HL-60/S4 (cell line): ENCODE measurements around the gene MRTFA.

Experiments used
- in situ Hi-C: fragments of 300-500 bp; cut with MboI; formaldehyde crosslinking; loops from 2 replicates; pipeline ENCODE4 v1.14.3; 2022; ENCODE audit warnings: low sequenced_read_pairs

The MRTFA gene

GRCh38 chr22:40434106-40434505, 202.4 kb downstream of the MRTFA start:
- in situ Hi-C loops: loop anchor here (10.0 kb wide), 1 partner anchor 211 kb away; no protein-coding TSS in a partner anchor

- in situ Hi-C loops: loop anchor here (10.0 kb wide), 1 partner anchor 211 kb away; no protein-coding TSS in a partner anchor
Measured at GRCh38 chr22:40433416-40434090, 203.0 kb downstream of the MRTFA start.

GRCh38 chr22:40432625-40433024, 203.9 kb downstream of the MRTFA start:
- in situ Hi-C loops: loop anchor here (10.0 kb wide), 1 partner anchor 212 kb away; no protein-coding TSS in a partner anchor

DNA sequence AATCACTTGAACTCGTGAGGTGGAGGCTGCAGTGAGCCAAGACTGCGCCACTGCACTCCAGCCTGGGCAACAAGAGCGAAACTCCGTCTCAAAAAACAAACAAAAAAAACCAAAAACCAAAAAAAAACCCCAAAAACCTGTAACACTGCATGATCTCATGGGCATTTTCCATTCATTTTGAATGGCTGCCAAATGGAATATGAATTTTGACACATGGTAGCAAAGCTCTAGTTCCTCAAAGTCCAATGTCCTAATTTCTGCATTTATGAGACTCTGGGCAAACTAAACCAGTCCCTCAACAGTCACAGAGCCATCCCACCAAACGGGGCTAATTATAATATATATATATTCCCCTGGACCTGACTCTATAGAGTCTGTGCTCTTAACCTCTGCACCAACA, 204.4 kb downstream of the MRTFA start:
- in situ Hi-C loops: loop anchor here (10.0 kb wide), 1 partner anchor 213 kb away; no protein-coding TSS in a partner anchor

DNA sequence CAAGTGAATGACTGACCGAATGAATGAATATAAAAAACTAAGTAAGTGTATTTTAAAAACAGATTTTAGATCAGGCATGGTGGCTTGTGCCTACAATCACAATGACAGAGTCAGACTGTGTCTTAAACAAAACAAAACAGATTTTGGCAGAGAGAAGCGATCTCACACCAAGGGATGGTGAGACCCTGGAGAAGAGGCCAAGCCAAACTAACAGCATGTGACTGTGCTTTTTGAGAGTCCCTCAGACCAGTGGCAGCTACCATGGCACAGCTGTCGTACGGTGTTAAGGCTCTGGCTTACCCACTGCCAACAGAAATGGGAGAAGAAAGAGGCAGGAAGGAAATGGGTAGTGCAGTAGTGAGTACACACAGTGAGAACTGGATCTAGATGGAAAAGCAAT, 205.5 kb downstream of the MRTFA start:
- in situ Hi-C loops: loop anchor here (10.0 kb wide), 1 partner anchor 214 kb away; no protein-coding TSS in a partner anchor

DNA sequence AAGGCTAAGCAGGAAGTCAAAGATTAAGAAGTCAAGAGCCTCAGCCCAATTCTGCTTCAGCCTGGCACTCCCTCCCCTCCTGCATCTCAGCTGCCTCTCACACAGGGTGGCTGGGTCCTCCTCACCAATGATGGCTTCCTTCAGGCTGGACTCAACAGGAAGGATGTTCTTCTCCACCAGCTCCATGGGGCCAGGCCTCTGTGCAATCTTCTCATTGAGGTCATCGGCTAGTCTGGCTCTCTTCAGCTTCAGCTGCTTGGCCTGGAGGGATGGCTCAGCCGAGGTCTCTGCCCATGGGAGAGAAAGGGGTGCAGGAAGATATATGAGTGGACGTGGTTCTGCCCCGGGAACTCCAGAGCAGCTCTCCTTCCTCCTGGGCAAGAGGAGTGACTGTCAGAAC, 207.0 kb downstream of the MRTFA start:
- in situ Hi-C loops: no loop called here

GRCh38 chr22:40428796-40429195, 207.7 kb downstream of the MRTFA start:
- in situ Hi-C loops: no loop called here

GRCh38 chr22:40426594-40427333, 209.8 kb downstream of the MRTFA start:
- in situ Hi-C loops: no loop called here

GRCh38 chr22:40425082-40425481, 211.4 kb downstream of the MRTFA start:
- in situ Hi-C loops: no loop called here

GRCh38 chr22:40423882-40424640, 212.5 kb downstream of the MRTFA start:
- in situ Hi-C loops: no loop called here

DNA sequence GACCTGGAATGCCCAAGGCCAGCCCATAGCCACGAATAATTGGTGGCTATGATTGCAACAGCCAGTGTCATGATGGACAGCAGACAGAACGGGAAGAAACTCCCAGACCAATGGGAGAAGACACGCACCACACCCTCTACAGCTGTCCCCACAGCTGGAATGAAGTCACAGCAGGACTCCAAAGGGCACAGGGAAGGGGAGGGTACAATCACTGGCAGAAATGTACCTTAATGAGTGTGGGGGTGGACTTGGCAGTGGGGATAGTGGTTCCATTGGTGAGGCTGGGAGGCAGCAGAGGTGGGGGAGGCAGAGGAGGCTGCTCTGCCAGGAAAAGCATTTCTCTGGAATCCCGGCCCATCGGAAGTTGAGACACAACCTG, 213.2 kb downstream of the MRTFA start:
- in situ Hi-C loops: no loop called here

DNA sequence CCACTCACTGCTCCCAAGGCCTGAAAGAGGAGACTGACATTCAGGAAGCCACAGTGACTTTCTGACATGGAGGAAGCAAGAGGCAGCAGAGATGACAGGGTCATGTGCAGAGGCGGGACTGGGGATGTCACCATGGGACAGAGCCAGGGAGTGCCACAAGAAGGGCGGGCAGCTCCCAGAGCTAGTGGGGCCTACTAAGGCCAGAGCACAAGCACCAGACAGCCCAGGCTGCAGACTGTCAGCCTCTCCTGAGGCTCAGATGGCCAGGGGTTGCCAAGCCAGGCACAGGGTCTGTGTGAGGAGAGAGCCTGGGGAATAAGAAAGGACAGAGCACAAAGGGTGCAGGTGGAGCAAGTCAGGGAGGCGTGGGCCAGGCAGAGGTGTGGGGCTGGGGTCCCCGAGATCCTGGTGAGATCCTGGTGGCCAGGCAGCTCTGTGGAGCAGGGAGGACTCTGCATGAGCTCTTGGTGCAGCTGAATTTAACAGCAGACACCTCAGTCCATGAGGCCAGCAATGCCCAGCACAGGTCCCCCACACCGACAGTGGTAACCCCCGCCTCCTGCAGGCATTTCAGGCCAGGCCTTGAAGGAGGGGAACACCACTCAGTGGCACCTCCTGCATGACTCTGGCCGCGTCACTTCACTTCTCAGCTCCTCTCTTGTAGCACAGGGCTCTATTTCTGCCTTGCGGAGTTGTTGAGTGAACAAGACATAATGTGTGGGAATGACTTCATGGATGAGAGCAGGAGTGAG, 213.8 kb downstream of the MRTFA start:
- in situ Hi-C loops: no loop called here

DNA sequence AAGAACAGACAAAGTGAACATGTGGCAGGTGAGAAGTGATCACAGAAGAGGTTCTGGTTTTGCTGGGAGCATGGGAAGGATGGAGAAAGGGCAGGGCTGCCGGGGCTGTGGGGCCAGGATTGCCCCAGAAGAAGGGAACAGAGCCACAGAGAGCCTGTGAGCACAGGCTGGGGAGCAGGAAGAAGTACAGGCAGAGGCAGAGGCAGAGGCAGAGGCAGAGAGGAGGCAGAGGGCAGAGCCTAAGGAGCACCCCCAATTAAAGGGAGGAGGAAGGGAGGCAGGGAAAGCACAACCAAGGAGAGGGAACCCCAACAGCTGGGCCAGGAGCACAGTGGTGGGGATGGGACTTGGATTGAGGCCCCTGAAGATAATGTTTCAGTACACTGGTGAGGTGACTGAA, 214.6 kb downstream of the MRTFA start:
- in situ Hi-C loops: no loop called here

GRCh38 chr22:40421082-40421350, 215.5 kb downstream of the MRTFA start:
- in situ Hi-C loops: no loop called here

GRCh38 chr22:40420341-40421081, 216.0 kb downstream of the MRTFA start:
- in situ Hi-C loops: no loop called here

DNA sequence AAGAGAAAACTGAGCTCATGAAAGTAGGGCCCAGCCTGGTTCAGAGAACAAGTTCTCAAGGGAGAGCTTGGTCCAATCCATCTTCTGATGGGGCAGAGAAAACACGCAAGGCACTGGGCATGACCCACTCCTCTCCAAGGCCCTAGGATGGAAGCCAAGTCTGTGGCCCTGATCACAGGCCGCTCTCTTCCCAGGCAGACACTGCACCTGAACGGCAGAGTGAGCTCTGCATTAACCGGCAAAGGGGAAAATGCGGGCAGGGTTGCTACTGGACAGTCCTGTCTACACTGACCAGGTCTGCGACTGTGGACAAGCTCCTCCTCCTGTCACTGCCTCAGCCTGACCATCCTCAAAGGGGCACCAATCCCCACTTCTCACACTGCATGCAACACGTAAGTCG, 216.8 kb downstream of the MRTFA start:
- in situ Hi-C loops: no loop called here

DNA sequence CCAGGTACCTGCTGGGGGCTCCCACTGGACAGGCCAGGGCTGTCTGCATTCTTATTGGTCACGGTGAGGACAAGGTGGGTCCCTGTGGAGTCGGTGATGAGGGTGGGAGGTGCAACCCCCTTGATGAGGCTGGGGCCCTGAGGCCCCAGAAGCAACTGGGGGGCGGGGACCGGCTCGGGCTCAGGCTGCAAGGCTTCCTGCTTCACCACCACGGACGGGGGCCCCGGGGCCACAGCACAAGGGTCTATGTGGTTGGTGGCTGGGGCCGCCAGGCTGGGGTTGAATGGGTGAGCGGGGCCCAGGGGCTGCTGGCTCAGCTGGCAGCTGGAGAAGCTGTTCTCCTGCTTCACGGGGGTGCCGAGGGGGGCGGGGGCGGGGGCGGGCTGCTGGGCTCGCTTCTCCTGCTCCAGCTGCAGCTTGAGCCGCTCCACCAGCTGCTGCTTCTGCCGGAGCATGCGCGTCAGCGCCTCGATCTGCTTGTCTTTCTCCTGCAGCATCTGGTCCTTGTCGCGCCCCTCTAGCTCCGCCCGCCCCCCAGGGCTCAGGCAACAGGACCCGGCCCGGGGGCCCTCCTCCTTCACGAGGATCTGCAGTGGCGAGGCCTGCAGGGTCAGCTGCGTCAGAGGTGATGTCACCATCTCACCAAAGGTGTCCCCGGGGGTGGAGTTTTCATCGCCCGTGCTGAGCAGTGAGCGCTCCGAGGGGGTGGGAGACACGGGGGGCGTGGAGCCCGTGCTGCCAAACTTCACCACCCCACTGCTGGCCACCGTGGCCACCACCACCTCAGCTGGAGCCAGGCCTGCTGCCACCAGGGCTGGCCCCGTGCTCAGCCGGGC, 217.9 kb downstream of the MRTFA start:
- in situ Hi-C loops: no loop called here

GRCh38 chr22:40417881-40418280, 218.6 kb downstream of the MRTFA start:
- in situ Hi-C loops: no loop called here

DNA sequence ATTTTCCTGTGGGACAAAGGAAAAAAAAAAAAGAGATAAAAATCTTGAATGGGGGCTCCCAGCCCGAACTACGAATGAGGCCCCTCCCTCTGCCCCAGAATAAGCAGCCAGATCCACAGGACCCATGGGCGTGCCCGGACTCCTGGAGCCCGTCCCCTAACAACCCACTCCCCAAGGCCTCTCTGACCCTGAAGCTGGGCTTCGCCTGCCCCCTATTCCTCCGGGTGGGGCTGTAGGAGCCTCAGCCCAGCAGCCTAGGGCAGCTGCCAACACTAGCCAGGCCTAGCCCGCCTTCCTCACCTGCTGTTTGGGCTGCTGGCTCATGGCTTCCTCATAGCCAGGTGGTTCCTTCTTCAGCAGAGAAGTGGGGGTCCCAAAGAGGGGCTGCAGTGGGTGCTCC, 219.5 kb downstream of the MRTFA start:
- in situ Hi-C loops: no loop called here
